GM23338 (cell line): Measurements from ENCODE around the gene MAD2L2.

Source experiments
- CREB1 ChIP-seq: fragments of 250-450 bp; sonication (Bioruptor Pico); IDR thresholded peaks from 2 replicates; pipeline ENCODE4 v1.5.0; 2020; ENCODE audit warnings: low read depth, mild to moderate bottlenecking, moderate library complexity
- CTCF ChIP-seq, 2 experiments: fragments of 200-600 bp in 1 of 2; sonication (generic) in 1 of 2; conservative IDR thresholded peaks; 2 replicates each; pipeline versions ENCODE4 v1.5.1 to v1.6.1; 2016 to 2017; ENCODE audit warnings: antibody characterized with exemption in 2 of 2, low read depth in 2 of 2, mild to moderate bottlenecking in 2 of 2, moderate library complexity in 1 of 2
- EZH2 ChIP-seq: fragments of 200-600 bp; sonication (generic); IDR thresholded peaks from one replicate; pipeline ENCODE4 v1.8.0; 2017; ENCODE audit warnings: antibody characterized with exemption, mild to moderate bottlenecking, low read depth; ENCODE audit not compliant: unreplicated experiment
- EZH2phosphoT487 ChIP-seq: fragments of 200-600 bp; sonication (generic); IDR thresholded peaks from one replicate; pipeline ENCODE4 v1.8.1; 2018; ENCODE audit warnings: antibody characterized with exemption; ENCODE audit not compliant: unreplicated experiment
- JUNB ChIP-seq: IDR thresholded peaks from one replicate; pipeline ENCODE4 v1.6.1; 2016; ENCODE audit warnings: antibody characterized with exemption; ENCODE audit not compliant: unreplicated experiment
- NANOG ChIP-seq: IDR thresholded peaks from 2 replicates; pipeline ENCODE4 v1.6.1; 2016; ENCODE audit warnings: antibody characterized with exemption, borderline replicate concordance
- POLR2AphosphoS5 ChIP-seq: IDR thresholded peaks from 2 replicates; pipeline ENCODE4 v1.6.1; 2016; ENCODE audit warnings: antibody characterized with exemption, low read depth
- REST ChIP-seq: IDR thresholded peaks from one replicate; pipeline ENCODE4 v1.6.1; 2018; ENCODE audit warnings: antibody characterized with exemption; ENCODE audit not compliant: unreplicated experiment
- STAT1 ChIP-seq: IDR thresholded peaks from one replicate; pipeline ENCODE4 v1.6.1; 2016; ENCODE audit warnings: antibody characterized with exemption; ENCODE audit not compliant: unreplicated experiment
- ZNF114 ChIP-seq: fragments of 250-450 bp; sonication (Bioruptor Pico); IDR thresholded peaks from 2 replicates; pipeline ENCODE4 v1.5.0; 2020; ENCODE audit warnings: mild to moderate bottlenecking, moderate library complexity
- ZNF331 ChIP-seq: fragments of 250-450 bp; sonication (Bioruptor Pico); IDR thresholded peaks from 2 replicates; pipeline ENCODE4 v1.5.0; 2020; ENCODE audit warnings: low read depth, mild to moderate bottlenecking, moderate library complexity
- ZNF462 ChIP-seq: fragments of 250-450 bp; sonication (Bioruptor Pico); IDR thresholded peaks from 2 replicates; pipeline ENCODE4 v1.5.0; 2020; ENCODE audit warnings: mild to moderate bottlenecking, moderate library complexity

DNA sequence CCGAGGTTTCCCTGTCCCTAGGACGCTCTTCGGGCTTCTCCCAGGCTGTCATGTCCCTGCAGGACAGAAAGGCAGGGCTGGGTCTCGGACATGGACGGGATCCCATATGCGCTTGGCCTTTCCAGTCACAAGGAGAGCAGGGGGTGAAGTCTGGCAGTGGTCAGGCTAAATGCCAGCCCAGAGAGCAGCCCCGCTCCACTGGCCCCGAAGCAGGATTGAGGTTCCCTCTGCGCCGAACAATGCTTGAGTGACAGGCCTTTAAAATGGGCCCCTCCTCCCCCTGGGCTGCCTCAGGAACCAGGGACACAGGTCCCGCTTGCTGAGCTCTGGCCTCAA, 23.2 kb upstream of the MAD2L2 start:
- TF ChIP-seq CTCF (conservative IDR thresholded peaks at IDR 0.05; ENCODE audit: low read depth in 2 of 2) (no peak), CREB1 (no peak), POLR2AphosphoS5 (no peak), ZNF331 (no peak), EZH2 (no peak), EZH2phosphoT487 (no peak), REST (no peak), ZNF114 (CRISPR knock-in tag) (no peak), ZNF462 (CRISPR knock-in tag) (no peak), JUNB (no peak), NANOG (no peak), STAT1 (no peak)
